ENCODE measurements around the gene IFT25.

IFT25 gene

DNA sequence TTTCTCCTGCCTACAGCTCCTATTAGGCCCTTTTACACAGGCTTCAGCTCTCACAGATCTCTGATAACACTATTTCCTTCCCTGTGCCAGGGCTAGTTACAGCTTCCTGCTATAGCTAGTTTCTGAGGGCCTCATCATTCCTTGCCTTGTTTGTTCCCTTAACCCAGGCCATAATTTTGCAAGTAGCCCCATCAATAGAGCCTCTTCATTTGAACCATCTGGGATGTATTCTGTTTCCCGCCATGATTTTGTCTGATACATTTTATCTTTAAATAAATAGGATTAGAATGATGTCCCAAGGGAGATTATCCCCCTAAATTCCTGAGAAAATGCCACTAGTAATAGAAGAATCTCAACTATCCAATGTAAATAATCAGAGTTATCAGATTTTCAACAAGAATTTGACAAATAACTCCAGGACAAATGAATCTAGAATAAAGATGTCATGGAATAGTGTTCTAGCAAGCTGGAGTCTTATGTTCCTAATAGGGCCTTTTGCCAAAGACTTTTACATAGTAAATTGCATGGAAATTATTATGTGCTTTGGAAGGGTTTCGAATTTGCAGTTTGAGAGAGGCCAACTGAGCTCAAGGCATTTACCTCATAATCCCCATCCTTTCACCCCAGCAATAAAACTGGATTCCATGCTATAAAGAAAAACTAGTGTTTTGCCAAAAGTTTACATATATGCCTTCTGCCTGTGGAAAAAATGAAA lies 16.1 kb downstream of the IFT25 start:
- DNase-seq (ENCODE audit: low spot score): no peak

DNA sequence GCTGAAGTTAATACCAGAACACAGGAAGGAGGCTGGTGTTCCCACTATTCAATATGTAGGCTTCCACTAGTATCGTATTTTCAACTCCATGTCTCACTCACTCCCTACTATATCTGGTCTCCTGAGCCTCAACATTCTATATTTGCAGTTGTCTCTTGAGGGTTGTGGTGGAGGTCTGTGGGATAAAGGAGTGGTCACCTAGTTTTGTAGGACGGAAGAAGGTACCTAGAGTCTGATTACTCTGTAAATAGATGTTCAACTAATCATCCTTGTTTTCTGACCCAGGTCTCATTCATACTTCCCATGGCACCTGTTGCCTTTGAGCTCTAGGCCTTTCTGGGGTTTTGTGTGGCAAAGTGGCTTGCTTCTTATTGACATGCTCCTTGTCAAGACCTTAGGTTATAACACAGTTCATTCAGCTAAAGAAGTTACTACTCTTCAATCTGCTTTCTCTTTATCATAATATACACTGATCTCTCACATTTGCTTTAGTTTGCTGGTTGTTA lies 18.1 kb downstream of the IFT25 start:
- DNase-seq (ENCODE audit: low spot score): no peak

GRCh38 chr1:53919675-53920066 lies 25.8 kb downstream of the IFT25 start:
- no peak for DNase-seq (ENCODE audit: low spot score)

DNA sequence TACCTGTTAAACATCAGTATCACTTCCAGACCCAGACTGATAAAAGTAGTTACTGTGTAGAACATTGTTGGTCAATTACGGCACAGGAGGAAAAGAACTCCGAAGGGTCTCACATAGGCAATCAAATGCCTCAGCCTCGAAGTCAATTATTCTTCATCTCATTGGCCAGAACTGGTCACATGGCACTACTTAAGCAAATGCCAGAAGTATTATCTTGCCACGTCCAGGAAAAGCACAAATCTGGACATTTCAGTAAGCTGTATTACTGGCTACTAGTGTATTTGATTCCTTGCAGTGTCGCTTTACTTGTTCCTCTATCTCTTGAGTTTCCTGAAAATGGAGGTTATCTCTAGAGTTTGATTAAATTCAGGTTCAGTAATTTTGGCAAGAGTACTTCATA lies 27.2 kb downstream of the IFT25 start:
- no peak for DNase-seq (ENCODE audit: low spot score)

- peak; percentile 33 for DNase-seq (ENCODE audit: low spot score)
Observed at GRCh38 chr1:53913352-53914033, 32.0 kb downstream of the IFT25 start.

GRCh38 chr1:53911442-53911841 lies 34.1 kb downstream of the IFT25 start:
- DNase-seq (ENCODE audit: low spot score): no peak

GRCh38 chr1:53909946-53910345 lies 35.6 kb downstream of the IFT25 start:
- DNase-seq (ENCODE audit: low spot score): no peak

GRCh38 chr1:53906121-53906520 lies 39.4 kb downstream of the IFT25 start:
- no peak for DNase-seq (ENCODE audit: low spot score)

DNA sequence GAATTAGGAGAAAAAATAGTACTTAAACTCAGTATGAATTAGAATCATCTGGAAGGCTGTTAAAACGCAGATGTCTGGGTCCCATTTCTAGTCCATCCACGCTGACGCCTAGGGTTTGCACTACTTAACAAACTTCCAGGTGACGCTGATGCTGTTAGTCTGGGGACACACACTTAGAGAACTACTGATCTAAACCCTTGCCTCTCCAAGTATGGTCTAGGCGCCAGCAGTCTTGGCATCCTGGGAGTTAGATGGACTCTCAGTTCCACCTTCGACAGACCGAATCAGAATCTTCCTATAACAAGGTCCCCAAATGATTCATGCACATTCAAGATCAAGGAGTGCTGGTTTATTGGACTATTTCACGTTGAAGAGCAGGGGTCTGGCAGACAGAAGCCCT lies 40.0 kb downstream of the IFT25 start:
- no peak for DNase-seq (ENCODE audit: low spot score)

GRCh38 chr1:53902235-53903138 lies 43.0 kb downstream of the IFT25 start:
- no peak for DNase-seq (ENCODE audit: low spot score)

- no peak for DNase-seq (ENCODE audit: low spot score)
Observed at GRCh38 chr1:53899708-53900107, 45.8 kb downstream of the IFT25 start.

GRCh38 chr1:53899206-53899628 lies 46.3 kb downstream of the IFT25 start:
- no peak for DNase-seq (ENCODE audit: low spot score)

DNA sequence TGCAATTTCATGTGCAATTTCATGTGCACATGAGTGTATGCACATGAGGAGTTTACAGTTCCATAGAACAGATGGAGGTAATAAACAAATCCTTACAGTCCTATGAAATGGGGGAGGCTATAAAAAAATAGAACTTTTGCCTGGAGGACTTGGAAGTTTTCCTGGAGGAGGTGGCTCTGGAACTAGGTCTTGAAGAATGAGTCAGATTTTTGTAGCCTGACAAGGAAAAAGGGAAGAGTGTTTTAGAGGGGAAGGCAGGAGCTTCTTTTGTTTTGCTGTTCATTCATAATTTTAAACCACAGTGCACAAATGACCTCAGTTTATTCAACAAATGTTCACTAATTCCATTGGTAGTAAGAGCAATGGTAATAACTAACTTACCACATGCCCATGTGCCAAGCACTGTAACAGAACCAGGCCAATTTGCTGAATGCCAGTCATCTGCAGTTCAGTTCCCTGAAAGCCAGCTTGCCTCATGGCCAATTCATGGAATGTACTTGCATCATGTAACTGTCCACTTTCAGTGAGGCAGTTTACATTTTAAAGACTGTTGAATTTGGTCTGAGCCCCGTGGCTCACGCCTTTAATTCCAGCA lies 48.8 kb downstream of the IFT25 start:
- no peak for DNase-seq (ENCODE audit: low spot score)

GRCh38 chr1:53895421-53895820 lies 50.1 kb downstream of the IFT25 start:
- DNase-seq (ENCODE audit: low spot score): no peak

- no peak for DNase-seq (ENCODE audit: low spot score)
Observed at GRCh38 chr1:53894644-53895043, 50.9 kb downstream of the IFT25 start.

DNA sequence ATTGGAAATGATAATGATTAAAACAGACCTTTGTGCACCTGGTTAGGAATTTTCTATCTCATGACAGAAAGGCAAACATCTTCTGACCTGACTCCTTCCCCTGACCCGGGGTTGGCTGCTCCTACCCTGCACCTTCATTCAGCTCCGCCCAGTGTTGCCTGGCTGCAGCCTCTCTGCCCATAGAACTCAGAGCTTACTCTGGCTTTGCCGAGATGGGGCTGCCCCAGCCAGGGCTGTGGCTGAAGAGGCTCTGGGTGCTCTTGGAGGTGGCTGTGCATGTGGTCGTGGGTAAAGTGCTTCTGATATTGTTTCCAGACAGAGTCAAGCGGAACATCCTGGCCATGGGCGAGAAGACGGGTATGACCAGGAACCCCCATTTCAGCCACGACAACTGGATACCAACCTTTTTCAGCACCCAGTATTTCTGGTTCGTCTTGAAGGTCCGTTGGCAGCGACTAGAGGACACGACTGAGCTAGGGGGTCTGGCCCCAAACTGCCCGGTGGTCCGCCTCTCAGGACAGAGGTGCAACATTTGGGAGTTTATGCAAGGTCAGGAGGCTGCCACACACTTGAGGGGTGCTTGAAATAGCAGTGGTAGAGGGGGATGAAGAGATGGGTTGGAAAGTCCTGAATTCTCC lies 51.4 kb downstream of the IFT25 start, which contains the start of gene DIO1:
Gene DIO1 (plus strand): TSS at position 189 of the 638 bp plus-strand sequence. CDS start 24 bp downstream, at position 213.
- no peak for DNase-seq (ENCODE audit: low spot score)

DNA sequence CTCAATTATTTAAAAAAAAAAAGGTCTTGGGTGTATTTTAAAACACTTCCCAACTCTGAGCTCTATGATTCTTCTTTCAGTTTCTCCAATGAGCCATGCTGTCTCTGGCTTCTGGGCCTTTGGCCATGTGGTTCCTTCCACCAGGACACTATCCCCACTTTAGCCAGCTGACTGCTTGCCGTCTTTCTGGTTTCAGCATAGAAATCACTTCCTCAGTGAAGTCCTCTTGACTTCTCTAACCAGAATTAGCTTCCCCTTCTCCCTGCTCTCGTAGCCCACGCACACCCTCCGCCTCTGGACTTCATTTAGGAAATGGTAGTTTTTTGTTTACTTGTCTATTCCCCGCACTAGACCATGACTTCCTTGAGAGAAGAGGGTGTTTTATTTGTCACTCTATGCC lies 52.6 kb downstream of the IFT25 start:
- DNase-seq (ENCODE audit: low spot score): peak; percentile 61

DNA sequence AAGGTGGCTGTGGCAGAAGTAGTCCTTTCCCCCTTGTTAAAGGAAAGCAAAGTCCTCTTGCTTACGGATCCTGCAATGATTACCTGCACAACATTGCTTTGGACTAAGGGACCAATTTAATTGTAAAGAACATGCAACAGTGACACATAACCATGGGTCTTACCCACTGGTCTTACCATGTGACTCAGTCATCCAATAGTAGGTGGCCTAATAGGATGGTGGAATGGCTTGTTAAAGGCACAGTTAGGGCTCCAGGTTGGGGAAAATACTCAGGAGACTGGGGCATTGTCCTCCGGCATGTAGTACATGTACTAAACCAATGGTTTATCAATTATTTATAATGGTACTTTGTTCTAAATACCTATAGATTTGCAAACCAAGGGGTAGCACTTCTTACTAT lies 53.8 kb downstream of the IFT25 start:
- DNase-seq (ENCODE audit: low spot score): no peak

DNA sequence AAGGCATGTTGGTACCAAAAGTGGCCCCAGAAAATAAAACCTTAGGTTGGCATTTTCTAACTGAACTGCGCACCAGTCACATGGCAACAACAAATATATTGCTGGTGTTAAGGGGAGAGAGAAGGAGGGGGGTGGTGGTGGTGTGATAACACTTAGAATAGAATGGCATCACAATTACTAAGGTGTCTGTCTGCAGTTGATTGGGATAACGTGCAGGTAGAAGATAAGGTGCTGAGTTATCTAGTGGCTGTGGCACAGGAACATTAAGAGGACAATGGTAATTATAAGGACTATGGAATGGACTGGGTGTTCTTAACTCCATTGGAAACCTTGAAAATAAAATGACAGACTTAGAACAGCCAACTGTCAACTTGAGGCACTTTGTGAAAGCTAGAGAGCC lies 54.5 kb downstream of the IFT25 start:
- DNase-seq (ENCODE audit: low spot score): no peak

- DNase-seq (ENCODE audit: low spot score): no peak
Observed at GRCh38 chr1:53890522-53890941, 55.0 kb downstream of the IFT25 start.

All from putamen (tissue), 1 donor.